Osteoblast (primary cell): ENCODE measurements around the gene NMRAL1. TPM values are rescaled to one million over a fixed set of nuclear protein-coding genes. Genes with fewer than 3 reads are reported as not detected.

Experiments used
- DNase-seq: peaks from one replicate; pipeline ENCODE4 v3.0.0; 2011; ENCODE audit warnings: low spot score, mixed read lengths; ENCODE audit not compliant: insufficient read length; ENCODE audit errors: missing footprints
- H2AFZ ChIP-seq: 2 replicates; pipeline ENCODE4 v1.6.0; 2011; ENCODE audit warnings: mild to moderate bottlenecking, low read length
- H3K27ac ChIP-seq: 2 replicates; pipeline ENCODE4 v1.5.1; 2011; ENCODE audit warnings: mild to moderate bottlenecking, low read depth, low read length, moderate library complexity
- H3K27me3 ChIP-seq: 2 replicates; pipeline ENCODE4 v1.6.0; 2012; ENCODE audit warnings: mild to moderate bottlenecking, control low read depth, inconsistent platforms, low read length, moderate library complexity; ENCODE audit not compliant: insufficient read depth
- H3K36me3 ChIP-seq: 2 replicates; pipeline ENCODE4 v1.5.1; 2011; ENCODE audit warnings: mild to moderate bottlenecking, low read length, control low read depth, moderate library complexity; ENCODE audit not compliant: insufficient read depth
- H3K4me1 ChIP-seq: 2 replicates; pipeline ENCODE4 v1.5.1; 2011; ENCODE audit warnings: mild to moderate bottlenecking, low read length, control low read depth, moderate library complexity; ENCODE audit not compliant: insufficient read depth
- H3K4me2 ChIP-seq: 2 replicates; pipeline ENCODE4 v1.6.0; 2011; ENCODE audit warnings: mild to moderate bottlenecking, low read length; ENCODE audit not compliant: insufficient read depth
- H3K4me3 ChIP-seq: fragments of 200-600 bp; sonication (generic); 3 replicates; pipeline ENCODE4 v1.5.1; 2012; ENCODE audit warnings: mild to moderate bottlenecking, low read length, inconsistent platforms; ENCODE audit not compliant: insufficient read depth
- H3K79me2 ChIP-seq: 2 replicates; pipeline ENCODE4 v1.6.0; 2012; ENCODE audit warnings: mild to moderate bottlenecking, low read length, control low read depth, inconsistent platforms; ENCODE audit not compliant: insufficient read depth
- H3K9me3 ChIP-seq: 2 replicates; pipeline ENCODE4 v1.5.1; 2011; ENCODE audit warnings: low read depth, low read length, control low read depth
- H4K20me1 ChIP-seq: 2 replicates; pipeline ENCODE4 v1.6.0; 2012; ENCODE audit warnings: mild to moderate bottlenecking, low read length, control low read depth; ENCODE audit not compliant: insufficient read depth
- CTCF ChIP-seq: IDR thresholded peaks from 2 replicates; pipeline ENCODE4 v1.5.1; 2011; ENCODE audit warnings: mild to moderate bottlenecking, low read depth, low read length, moderate library complexity; ENCODE audit errors: extremely low read depth
- total RNA-seq: library from RNA; depleted of rRNA; stranded (reverse); fragments of >200 nt; gene quantifications from 2 replicates; pipeline ENCODE4 v1.2.3, GENCODE V29; 2012

The NMRAL1 gene
- total RNA-seq, 1 donor = 90.5 TPM

GRCh38 chr16:4495766-4496165 is 21.3 kb upstream of the NMRAL1 start:
- Histone ChIP-seq H4K20me1 (peaks cover 41% of the 10 kb centered on the region), H3K4me1 (peaks cover 50% of the 10 kb centered on the region), H3K36me3 (peaks cover 15% of the 10 kb centered on the region), H3K27me3 (no peaks in the 10 kb centered on the region), H3K4me3 (no peak overlapping the region), H3K79me2 (peaks cover 59% of the 10 kb centered on the region), H3K4me2 (peak overlapping the region; percentile 60), H3K9me3 (no peaks in the 10 kb centered on the region), H2AFZ (no peak overlapping the region), H3K27ac (peak overlapping the region; percentile 82)
- TF ChIP-seq CTCF = no peak
- DNase-seq = no peak

GRCh38 chr16:4494746-4495490 is 20.5 kb upstream of the NMRAL1 start:
- Histone ChIP-seq H3K9me3 (no peaks in the 10 kb centered on the region), H4K20me1 (peaks cover 34% of the 10 kb centered on the region), H2AFZ (no peak overlapping the region), H3K4me1 (peaks cover 41% of the 10 kb centered on the region), H3K27me3 (no peaks in the 10 kb centered on the region), H3K4me2 (peak overlapping the region; percentile 60), H3K36me3 (peaks cover 15% of the 10 kb centered on the region), H3K4me3 (peak overlapping the region; percentile 38), H3K79me2 (peaks cover 66% of the 10 kb centered on the region), H3K27ac (peak overlapping the region; percentile 82)
- DNase-seq = peak; percentile 83
- no peak for TF ChIP-seq CTCF

- Histone ChIP-seq H3K79me2 (peaks cover 52% of the 10 kb centered on the region), H3K36me3 (peaks cover 2% of the 10 kb centered on the region), H3K4me3 (no peak overlapping the region), H3K27ac (no peak overlapping the region), H2AFZ (no peak overlapping the region), H4K20me1 (peaks cover 22% of the 10 kb centered on the region), H3K4me1 (peaks cover 50% of the 10 kb centered on the region), H3K9me3 (no peaks in the 10 kb centered on the region), H3K27me3 (no peaks in the 10 kb centered on the region), H3K4me2 (no peak overlapping the region)
- TF ChIP-seq CTCF = no peak
- no peak for DNase-seq
Observed at GRCh38 chr16:4491898-4492297, 17.5 kb upstream of the NMRAL1 start.

- H3K79me2 ChIP-seq = peaks cover 57% of the 10 kb centered on the region
Observed at GRCh38 chr16:4489030-4489429, 14.6 kb upstream of the NMRAL1 start.

More at GRCh38 chr16:4489030-4489429, 14.6 kb upstream of the NMRAL1 start:
- Histone ChIP-seq H2AFZ (no peak overlapping the region), H3K4me1 (peaks cover 22% of the 10 kb centered on the region), H3K4me3 (no peak overlapping the region), H3K27me3 (no peaks in the 10 kb centered on the region), H4K20me1 (peaks cover 9% of the 10 kb centered on the region), H3K27ac (peak overlapping the region; percentile 78), H3K36me3 (peaks cover 9% of the 10 kb centered on the region), H3K9me3 (no peaks in the 10 kb centered on the region), H3K4me2 (peak overlapping the region; percentile 56)
- DNase-seq = peak; percentile 86
- TF ChIP-seq CTCF = no peak
